SK-N-MC (cell line): ENCODE data around the gene SLC6A9.

Experiments
- DNase-seq: peaks from one replicate; pipeline ENCODE4 v3.0.0-alpha.2; 2011; ENCODE audit warnings: low read depth, low spot score
- H3K27ac ChIP-seq: fragments of 200-600 bp; sonication (generic); 2 replicates; pipeline ENCODE4 v1.5.1; 2016; ENCODE audit warnings: mixed run types
- H3K36me3 ChIP-seq: fragments of 200-600 bp; sonication (generic); 2 replicates; pipeline ENCODE4 v1.6.1; 2017; ENCODE audit warnings: antibody characterized with exemption, low read length, mixed read lengths; ENCODE audit not compliant: insufficient read depth
- H3K4me3 ChIP-seq: fragments of 200-600 bp; sonication (generic); 2 replicates; pipeline ENCODE4 v1.5.1; 2016
- H3K9ac ChIP-seq: fragments of 200-600 bp; sonication (generic); 2 replicates; pipeline ENCODE4 v1.8.0; 2017; ENCODE audit warnings: mixed run types, mixed read lengths; ENCODE audit not compliant: insufficient read length
- H3K9me3 ChIP-seq: fragments of 200-600 bp; sonication (generic); 2 replicates; pipeline ENCODE4 v1.6.1; 2017; ENCODE audit warnings: low read depth, mild to moderate bottlenecking, antibody characterized with exemption, low read length, moderate library complexity, mixed read lengths
- EZH2 ChIP-seq: fragments of 200-600 bp; sonication (generic); IDR thresholded peaks from one replicate; pipeline ENCODE4 v1.6.1; 2017; ENCODE audit warnings: antibody characterized with exemption
- FOXP2 ChIP-seq: optimal IDR thresholded peaks from 2 replicates; pipeline ENCODE3; 2011; ENCODE audit warnings: mild to moderate bottlenecking, moderate library complexity; ENCODE audit not compliant: insufficient read depth; ENCODE audit errors: extremely low read length, control extremely low read depth
- POLR2AphosphoS5 ChIP-seq: IDR thresholded peaks from 2 replicates; pipeline ENCODE4 v1.6.1; 2012; ENCODE audit warnings: mild to moderate bottlenecking, low read depth, low read length, borderline replicate concordance

The SLC6A9 gene

DNA sequence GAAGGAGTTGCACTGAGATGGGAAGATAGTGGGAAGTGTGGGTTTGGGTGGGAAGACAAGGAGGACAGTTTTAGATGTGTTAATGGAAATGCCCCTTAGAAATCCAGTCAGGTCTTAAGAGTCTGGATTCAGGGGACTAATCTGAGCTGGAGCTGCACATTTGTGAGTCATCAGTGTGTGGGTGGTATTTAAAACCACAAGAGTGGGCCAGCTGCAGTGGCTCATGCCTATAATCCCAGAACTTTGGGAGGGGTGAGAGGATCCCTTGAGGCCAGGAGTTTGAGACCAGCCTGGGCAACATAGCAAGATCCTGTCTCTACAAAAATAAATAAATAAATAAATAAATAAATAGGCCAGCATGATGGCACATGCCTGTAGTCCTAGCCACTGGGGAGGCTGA is 40.9 kb upstream of the SLC6A9 start:
- Histone ChIP-seq H3K9ac (no peak overlapping the region), H3K4me3 (no peak overlapping the region), H3K36me3 (no peaks in the 10 kb centered on the region), H3K9me3 (no peaks in the 10 kb centered on the region), H3K27ac (no peak overlapping the region)
- no peak for TF ChIP-seq FOXP2
- no peak for TF ChIP-seq EZH2
- no peak for TF ChIP-seq POLR2AphosphoS5
- DNase-seq = no peak

- Histone ChIP-seq H3K9ac (no peak overlapping the region), H3K9me3 (no peaks in the 10 kb centered on the region), H3K36me3 (no peaks in the 10 kb centered on the region), H3K4me3 (no peak overlapping the region), H3K27ac (no peak overlapping the region)
- TF ChIP-seq EZH2 (no peak), POLR2AphosphoS5 (no peak), FOXP2 (no peak)
- DNase-seq = no peak
Measured at GRCh38 chr1:44071461-44071860, 40.2 kb upstream of the SLC6A9 start.

- DNase-seq = no peak
- no peak overlapping the region for H3K4me3 ChIP-seq
- H3K27ac ChIP-seq = no peak overlapping the region
- H3K9me3 ChIP-seq = no peaks in the 10 kb centered on the region
- TF ChIP-seq EZH2 (no peak), POLR2AphosphoS5 (no peak), FOXP2 (no peak)
- no peak overlapping the region for H3K9ac ChIP-seq
- H3K36me3 ChIP-seq = no peaks in the 10 kb centered on the region
Measured at GRCh38 chr1:44068442-44068921, 37.2 kb upstream of the SLC6A9 start.

GRCh38 chr1:44067266-44068250 is 36.3 kb upstream of the SLC6A9 start:
- Histone ChIP-seq H3K4me3 (no peak overlapping the region), H3K27ac (no peak overlapping the region), H3K36me3 (no peaks in the 10 kb centered on the region), H3K9ac (no peak overlapping the region), H3K9me3 (no peaks in the 10 kb centered on the region)
- TF ChIP-seq POLR2AphosphoS5 = no peak
- TF ChIP-seq FOXP2 = no peak
- TF ChIP-seq EZH2 = no peak
- no peak for DNase-seq

- H3K36me3 ChIP-seq = no peaks in the 10 kb centered on the region
- TF ChIP-seq FOXP2 = no peak
- no peak for TF ChIP-seq POLR2AphosphoS5
- no peak for TF ChIP-seq EZH2
- H3K27ac ChIP-seq = no peak overlapping the region
- no peaks in the 10 kb centered on the region for H3K9me3 ChIP-seq
- DNase-seq = no peak
- no peak overlapping the region for H3K9ac ChIP-seq
- H3K4me3 ChIP-seq = no peak overlapping the region
Measured at GRCh38 chr1:44062656-44063179, 31.5 kb upstream of the SLC6A9 start.

DNA sequence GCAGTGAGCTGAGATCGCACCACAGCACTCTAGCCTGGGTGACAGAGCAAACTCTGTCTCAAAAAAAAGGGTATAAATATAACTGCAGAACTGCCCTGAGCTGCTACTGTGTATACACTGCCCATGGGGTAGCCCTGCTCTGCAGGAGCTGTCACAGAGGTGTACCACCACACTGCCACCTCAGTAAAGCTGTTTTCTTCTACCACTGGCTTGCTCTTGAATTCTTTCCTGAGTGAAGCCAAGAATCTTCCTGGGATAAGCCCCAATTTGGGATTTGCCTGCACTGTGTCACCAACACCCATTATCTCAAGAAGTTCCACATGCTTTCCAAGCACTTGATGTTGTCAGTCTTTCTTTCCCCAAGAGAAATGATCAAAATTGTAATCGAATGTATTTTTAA is 30.6 kb upstream of the SLC6A9 start:
- no peak for TF ChIP-seq FOXP2
- TF ChIP-seq EZH2 = no peak
- TF ChIP-seq POLR2AphosphoS5 = no peak
- DNase-seq = no peak
- H3K27ac ChIP-seq = no peak overlapping the region
- H3K36me3 ChIP-seq = no peaks in the 10 kb centered on the region
- H3K9me3 ChIP-seq = no peaks in the 10 kb centered on the region
- H3K4me3 ChIP-seq = no peak overlapping the region
- no peak overlapping the region for H3K9ac ChIP-seq

DNA sequence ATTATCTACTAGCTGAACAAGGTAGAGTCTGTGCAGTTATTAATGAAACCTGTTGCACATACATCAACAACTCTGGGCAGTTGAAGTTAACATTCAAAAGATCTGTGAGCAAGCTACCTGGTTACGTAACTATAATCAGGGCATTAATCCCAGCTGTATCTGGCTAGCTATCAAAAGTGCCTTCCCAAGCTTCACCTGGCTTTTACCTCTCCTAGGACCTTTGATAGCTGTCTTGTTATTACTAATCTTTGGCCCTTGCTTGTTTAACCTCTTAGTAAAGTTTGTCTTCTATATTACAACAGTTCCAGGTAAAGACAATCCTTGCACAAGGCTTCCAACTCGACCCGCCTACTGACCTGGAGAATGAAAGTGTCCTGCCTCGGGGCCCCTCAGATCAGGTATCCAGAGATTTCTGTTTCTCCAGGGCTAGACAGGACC is 29.6 kb upstream of the SLC6A9 start:
- H3K9ac ChIP-seq = no peak overlapping the region
- no peak overlapping the region for H3K4me3 ChIP-seq
- H3K9me3 ChIP-seq = no peaks in the 10 kb centered on the region
- no peak overlapping the region for H3K27ac ChIP-seq
- no peak for DNase-seq
- TF ChIP-seq POLR2AphosphoS5 = no peak
- no peak for TF ChIP-seq EZH2
- no peak for TF ChIP-seq FOXP2
- H3K36me3 ChIP-seq = no peaks in the 10 kb centered on the region

DNA sequence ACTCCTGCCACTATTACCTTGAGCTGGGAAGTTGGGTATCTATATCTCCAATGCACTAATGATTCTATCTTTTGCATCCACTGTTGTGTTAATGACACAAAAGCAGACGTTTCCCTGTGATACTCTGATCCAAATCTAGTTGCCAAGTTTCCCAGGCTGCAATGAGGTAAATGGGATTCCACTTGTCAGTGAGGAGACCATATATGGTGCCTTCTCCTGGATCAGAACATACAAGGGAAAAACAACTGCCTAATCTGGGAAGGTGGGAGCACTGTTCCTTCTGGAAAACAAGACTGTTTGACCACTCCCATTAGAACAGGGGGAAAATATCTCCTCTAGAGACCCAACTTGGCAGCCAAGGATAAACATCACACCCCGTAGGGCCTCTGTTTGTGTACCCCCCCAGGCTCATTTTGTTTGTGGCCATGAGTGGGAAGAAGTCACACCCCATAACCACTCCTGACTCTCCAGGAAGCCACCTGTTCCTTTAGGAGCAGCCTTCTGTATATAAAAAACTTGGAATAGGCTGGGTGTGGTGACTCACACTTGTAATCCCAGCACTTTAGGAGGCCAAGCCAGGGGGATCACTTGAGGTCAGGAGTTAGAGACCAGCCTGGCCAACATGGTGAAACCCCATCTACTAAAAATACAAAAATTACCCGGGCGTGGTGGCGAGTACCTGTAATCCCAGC is 28.5 kb upstream of the SLC6A9 start:
- Histone ChIP-seq H3K36me3 (no peaks in the 10 kb centered on the region), H3K4me3 (no peak overlapping the region), H3K27ac (no peak overlapping the region), H3K9me3 (no peaks in the 10 kb centered on the region), H3K9ac (no peak overlapping the region)
- no peak for TF ChIP-seq POLR2AphosphoS5
- TF ChIP-seq EZH2 = no peak
- no peak for TF ChIP-seq FOXP2
- DNase-seq = no peak
